ENCODE data around the gene COL6A3. TPM values are rescaled to one million over a fixed set of nuclear protein-coding genes. Genes with fewer than 3 reads are reported as not detected.

Gene COL6A3
- total RNA-seq, 1 experiment from 2014 or later = 0.81 TPM

GRCh38 chr2:237424544-237424943 is 10.6 kb upstream of the COL6A3 start:
- Histone ChIP-seq H3K23ac (ENCODE audit: insufficient read length, low read depth, low read length) (no peak overlapping the region), H3K14ac (ENCODE audit: insufficient read depth, low read length) (no peak overlapping the region), H4K91ac (ENCODE audit: insufficient read length, low read depth, low read length) (no peak overlapping the region), H3K27ac (ENCODE audit: insufficient read length, low read depth, low read length) (no peak overlapping the region), H3K79me1 (ENCODE audit: insufficient read depth, low read depth, low read length, poor library complexity, severe bottlenecking) (no peaks in the 10 kb centered on the region), H3K9ac (ENCODE audit: extremely low read depth, insufficient read length, low read length) (no peak overlapping the region), H2BK5ac (ENCODE audit: insufficient read length, low read length) (no peak overlapping the region), H3K4me1 (ENCODE audit: insufficient read depth, low read length) (no peaks in the 10 kb centered on the region), H3K4me2 (ENCODE audit: insufficient read depth, insufficient read length, low read length) (no peak overlapping the region), H4K8ac (replicated peaks; ENCODE audit: insufficient read length, low read depth, low read length) (no peak overlapping the region), H3K27me3 (ENCODE audit: insufficient read depth, low read length) (no peaks in the 10 kb centered on the region), H3K4ac (ENCODE audit: low read depth, low read length) (no peak overlapping the region), H4K20me1 (ENCODE audit: control insufficient read depth, insufficient read depth, insufficient read length) (no peaks in the 10 kb centered on the region), H3T11ph (ENCODE audit: low read length) (no peak overlapping the region), H2BK12ac (ENCODE audit: insufficient read length, low read depth, low read length) (no peak overlapping the region), H2AK5ac (ENCODE audit: insufficient read length, low read length) (no peak overlapping the region), H3K9me3 (ENCODE audit: control insufficient read depth, low read depth, low read length) (no peaks in the 10 kb centered on the region), H2BK20ac (ENCODE audit: low read depth, low read length, poor library complexity, severe bottlenecking) (no peak overlapping the region), H3K79me2 (ENCODE audit: insufficient read depth, low read length) (no peaks in the 10 kb centered on the region), H2BK120ac (ENCODE audit: low read depth, low read length, poor library complexity, severe bottlenecking) (no peak overlapping the region), H2AFZ (ENCODE audit: low read length) (no peak overlapping the region), H3K56ac (ENCODE audit: insufficient read length, low read depth, low read length) (no peak overlapping the region), H2BK15ac (ENCODE audit: low read depth, low read length) (no peak overlapping the region), H3K18ac (ENCODE audit: insufficient read length, low read depth, low read length) (no peak overlapping the region), H4K5ac (ENCODE audit: insufficient read length, low read depth, low read length) (no peak overlapping the region), H3K23me2 (ENCODE audit: insufficient read length, low read depth, low read length, poor library complexity, severe bottlenecking) (no peaks in the 10 kb centered on the region)
- Mint-ChIP-seq H3K27ac (no peak overlapping the region), H3K9me3 (no peaks in the 10 kb centered on the region; a peak in 1 of 5 replicates), H3K4me1 (peaks cover 3 to 5% of the 10 kb centered on the region in 2 experiments), H3K4me3 (no peak overlapping the region), H3K36me3 (ENCODE audit: insufficient read depth in 1 of 3, low read depth in 3 of 3) (no peaks in the 10 kb centered on the region; a peak in 1 of 7 replicates), H3K27me3 (ENCODE audit: low read depth) (peaks cover 68% of the 10 kb centered on the region)
- WGBS (ENCODE audit: extremely low coverage, insufficient read length, low lambda C conversion rate) = no CpG with 5 or more reads among the region's 2 CpGs
- TF ChIP-seq, protein P1, sequence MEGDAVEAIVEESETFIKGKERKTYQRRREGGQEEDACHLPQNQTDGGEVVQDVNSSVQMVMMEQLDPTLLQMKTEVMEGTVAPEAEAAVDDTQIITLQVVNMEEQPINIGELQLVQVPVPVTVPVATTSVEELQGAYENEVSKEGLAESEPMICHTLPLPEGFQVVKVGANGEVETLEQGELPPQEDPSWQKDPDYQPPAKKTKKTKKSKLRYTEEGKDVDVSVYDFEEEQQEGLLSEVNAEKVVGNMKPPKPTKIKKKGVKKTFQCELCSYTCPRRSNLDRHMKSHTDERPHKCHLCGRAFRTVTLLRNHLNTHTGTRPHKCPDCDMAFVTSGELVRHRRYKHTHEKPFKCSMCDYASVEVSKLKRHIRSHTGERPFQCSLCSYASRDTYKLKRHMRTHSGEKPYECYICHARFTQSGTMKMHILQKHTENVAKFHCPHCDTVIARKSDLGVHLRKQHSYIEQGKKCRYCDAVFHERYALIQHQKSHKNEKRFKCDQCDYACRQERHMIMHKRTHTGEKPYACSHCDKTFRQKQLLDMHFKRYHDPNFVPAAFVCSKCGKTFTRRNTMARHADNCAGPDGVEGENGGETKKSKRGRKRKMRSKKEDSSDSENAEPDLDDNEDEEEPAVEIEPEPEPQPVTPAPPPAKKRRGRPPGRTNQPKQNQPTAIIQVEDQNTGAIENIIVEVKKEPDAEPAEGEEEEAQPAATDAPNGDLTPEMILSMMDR (conservative IDR thresholded peaks at IDR 0.05) = no peak
- DNase-seq = no peak

Measured in H9 (cell line).